Gastrocnemius medialis (tissue), 4 donors: ENCODE results near the gene MYCN. TPM values are rescaled to one million over a fixed set of nuclear protein-coding genes. Genes with fewer than 3 reads are reported as not detected.

ENCODE experiments used
- ATAC-seq, 2 donors: fragments of 150-250 bp; one replicate each; pipeline ENCODE4 v1.9.1; 2016
- DNase-seq, 2 donors: peaks; one replicate each; pipeline ENCODE4 v3.0.0-alpha.2; 2019
- H3K27ac ChIP-seq, 4 donors: fragments of 200-600 bp; sonication (generic); 1 replicate in 1 of 4; 2 replicates in 3 of 4; pipeline ENCODE4 v1.5.1; 2016 to 2018; ENCODE audit warnings: mild to moderate bottlenecking in 2 of 4, moderate library complexity in 1 of 4
- H3K27me3 ChIP-seq, 3 donors: fragments of 200-600 bp; sonication (generic) in 2 of 3; 1 replicate in 1 of 3; 2 replicates in 2 of 3; pipeline versions ENCODE4 v1.5.1 to v1.6.0; 2016 to 2019; ENCODE audit warnings: mild to moderate bottlenecking in 1 of 3, moderate library complexity in 1 of 3
- H3K36me3 ChIP-seq, 2 donors: fragments of 200-600 bp; sonication (generic) in 1 of 2; one replicate each; pipeline ENCODE4 v1.5.1; 2017 to 2018
- H3K4me1 ChIP-seq, 2 donors: fragments of 200-600 bp; sonication (generic) in 1 of 2; one replicate each; pipeline ENCODE4 v1.5.1; 2016 to 2017; ENCODE audit warnings: mild to moderate bottlenecking in 2 of 2
- H3K4me3 ChIP-seq, 4 donors: fragments of 200-600 bp; sonication (generic) in 3 of 4; 1 replicate in 1 of 4; 2 replicates in 3 of 4; pipeline ENCODE4 v1.5.1; 2016 to 2019; ENCODE audit warnings: mild to moderate bottlenecking in 2 of 4
- H3K9me3 ChIP-seq, 3 donors: fragments of 200-600 bp; sonication (generic) in 2 of 3; 1 replicate in 1 of 3; 2 replicates in 2 of 3; pipeline ENCODE4 v1.5.1; 2016 to 2019
- POLR2A ChIP-seq, 2 donors: fragments of 450-650 bp; IDR thresholded peaks; one replicate each; pipeline ENCODE4 v1.6.1; 2017; ENCODE audit warnings: antibody characterized with exemption in 2 of 2, mild to moderate bottlenecking in 2 of 2, moderate library complexity in 2 of 2
- in situ Hi-C, 4 donors: fragments of 200-750 bp; cut with MboI; loops; one replicate each; pipeline versions ENCODE4 v1.15.0 to v1.8.0; 2017; ENCODE audit warnings: low sequenced_read_pairs in 4 of 4
- intact Hi-C: fragments of 100-400 bp; cut with DNase I; formaldehyde crosslinking; loops from one replicate; pipeline ENCODE4 v1.15.1; 2023; ENCODE audit warnings: low total_unique reads
- total RNA-seq, 4 donors: library from RNA; depleted of rRNA; stranded (reverse); fragments of >200 nt; gene quantifications; one replicate each; pipeline versions ENCODE4 v1.1.0 to v1.2.3, GENCODE V29; 2016
- TF ChIP-seq, protein P1 (sequence below), 5 experiments: fragments of 450-650 bp in 3 of 5; fragments of 200-600 bp in 2 of 5; sonication (generic) in 2 of 5; IDR thresholded peaks in 4 of 5; conservative IDR thresholded peaks in 1 of 5; 1 replicate in 4 of 5; 2 replicates in 1 of 5; pipeline ENCODE4 v1.5.1; 2016 to 2019; ENCODE audit warnings: antibody characterized with exemption in 5 of 5, mild to moderate bottlenecking in 3 of 5, moderate library complexity in 3 of 5

The MYCN gene
- total RNA-seq, 4 donors from 2014 or later, result 0.17 to 0.25 TPM; not detected in 2

DNA sequence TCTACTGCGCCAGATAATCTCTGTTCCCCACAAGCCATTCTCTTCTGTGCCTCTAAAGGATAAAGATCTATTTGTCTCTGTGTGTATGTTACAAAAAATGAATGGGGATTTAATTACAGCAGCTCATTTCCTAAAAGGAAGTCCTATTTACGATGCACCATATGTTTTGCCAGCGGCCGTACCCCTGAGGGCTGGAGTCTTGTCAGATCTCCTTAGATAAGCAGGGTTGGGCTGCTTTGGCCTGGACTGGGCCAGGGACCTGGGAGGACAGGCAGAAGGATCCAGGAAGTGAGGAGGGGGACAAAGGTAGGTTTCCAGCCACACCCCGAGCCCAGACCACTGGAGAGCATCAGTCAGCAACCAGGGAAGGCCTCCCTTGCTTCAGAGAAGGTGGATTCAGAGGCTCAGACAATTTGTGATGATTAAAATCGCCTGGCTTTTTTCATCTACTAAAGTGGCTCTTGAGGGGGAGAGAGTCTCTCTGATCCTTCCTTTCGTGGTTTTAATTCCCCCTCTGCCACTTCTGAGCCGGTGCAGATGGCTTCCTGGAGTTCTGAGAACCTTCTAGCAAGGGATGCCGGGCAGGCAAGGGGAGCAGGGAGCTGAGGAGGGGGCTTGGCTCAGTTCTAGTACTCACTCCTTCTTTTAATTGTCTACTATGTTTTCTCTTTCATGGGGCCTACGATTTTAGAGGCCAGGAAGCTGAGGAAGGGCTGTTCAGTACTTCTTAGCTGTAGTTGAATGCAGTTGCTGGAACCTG is 42.1 kb downstream of the MYCN start:
- in situ Hi-C loops (no loop called here), intact Hi-C loops (no loop called here)
- Histone ChIP-seq H3K27me3 (no peaks in the 10 kb centered on the region), H3K36me3 (no peaks in the 10 kb centered on the region), H3K4me1 (peaks cover 0 to 11% of the 10 kb centered on the region in 2 donors), H3K27ac (no peak overlapping the region), H3K4me3 (no peak overlapping the region), H3K9me3 (no peaks in the 10 kb centered on the region)
- ATAC-seq (no peak), DNase-seq (no peak)
- TF ChIP-seq, protein P1, sequence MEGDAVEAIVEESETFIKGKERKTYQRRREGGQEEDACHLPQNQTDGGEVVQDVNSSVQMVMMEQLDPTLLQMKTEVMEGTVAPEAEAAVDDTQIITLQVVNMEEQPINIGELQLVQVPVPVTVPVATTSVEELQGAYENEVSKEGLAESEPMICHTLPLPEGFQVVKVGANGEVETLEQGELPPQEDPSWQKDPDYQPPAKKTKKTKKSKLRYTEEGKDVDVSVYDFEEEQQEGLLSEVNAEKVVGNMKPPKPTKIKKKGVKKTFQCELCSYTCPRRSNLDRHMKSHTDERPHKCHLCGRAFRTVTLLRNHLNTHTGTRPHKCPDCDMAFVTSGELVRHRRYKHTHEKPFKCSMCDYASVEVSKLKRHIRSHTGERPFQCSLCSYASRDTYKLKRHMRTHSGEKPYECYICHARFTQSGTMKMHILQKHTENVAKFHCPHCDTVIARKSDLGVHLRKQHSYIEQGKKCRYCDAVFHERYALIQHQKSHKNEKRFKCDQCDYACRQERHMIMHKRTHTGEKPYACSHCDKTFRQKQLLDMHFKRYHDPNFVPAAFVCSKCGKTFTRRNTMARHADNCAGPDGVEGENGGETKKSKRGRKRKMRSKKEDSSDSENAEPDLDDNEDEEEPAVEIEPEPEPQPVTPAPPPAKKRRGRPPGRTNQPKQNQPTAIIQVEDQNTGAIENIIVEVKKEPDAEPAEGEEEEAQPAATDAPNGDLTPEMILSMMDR (IDR thresholded peaks at IDR 0.05 in 4 of 5, conservative IDR thresholded peaks at IDR 0.05 in 1 of 5), result no peak
- TF ChIP-seq POLR2A (IDR thresholded peaks at IDR 0.05), result no peak

DNA sequence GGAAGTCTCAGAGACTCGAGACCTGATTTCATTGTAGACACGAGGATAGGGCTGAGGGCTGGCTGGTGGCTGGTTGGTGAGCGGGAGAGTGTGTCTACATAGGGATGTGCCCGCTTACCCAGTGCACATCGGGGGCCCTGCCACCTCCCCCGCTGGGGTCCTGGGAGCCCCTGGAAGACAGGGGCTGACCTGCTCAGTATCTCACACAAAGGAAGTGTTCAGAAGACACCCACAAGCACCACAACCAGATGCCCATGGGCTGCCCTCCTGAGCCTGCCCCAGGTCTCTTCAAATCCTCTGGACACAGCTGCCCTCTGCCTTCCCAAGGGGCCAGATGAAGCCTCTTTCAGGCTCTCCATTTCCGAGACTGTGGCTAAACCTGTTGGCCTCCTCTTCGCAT is 43.1 kb downstream of the MYCN start:
- intact Hi-C loops, result no loop called here
- no peak overlapping the region for H3K4me3 ChIP-seq
- DNase-seq, result no peak
- TF ChIP-seq, protein P1 (IDR thresholded peaks at IDR 0.05 in 4 of 5, conservative IDR thresholded peaks at IDR 0.05 in 1 of 5), result no peak
- TF ChIP-seq POLR2A (IDR thresholded peaks at IDR 0.05), result no peak
- H3K9me3 ChIP-seq, result no peaks in the 10 kb centered on the region
- H3K27ac ChIP-seq, result no peak overlapping the region
- H3K27me3 ChIP-seq, result no peaks in the 10 kb centered on the region
- in situ Hi-C loops, result no loop called here
- no peaks in the 10 kb centered on the region for H3K36me3 ChIP-seq
- ATAC-seq, result no peak
- peaks cover 0 to 11% of the 10 kb centered on the region in 2 donors for H3K4me1 ChIP-seq

DNA sequence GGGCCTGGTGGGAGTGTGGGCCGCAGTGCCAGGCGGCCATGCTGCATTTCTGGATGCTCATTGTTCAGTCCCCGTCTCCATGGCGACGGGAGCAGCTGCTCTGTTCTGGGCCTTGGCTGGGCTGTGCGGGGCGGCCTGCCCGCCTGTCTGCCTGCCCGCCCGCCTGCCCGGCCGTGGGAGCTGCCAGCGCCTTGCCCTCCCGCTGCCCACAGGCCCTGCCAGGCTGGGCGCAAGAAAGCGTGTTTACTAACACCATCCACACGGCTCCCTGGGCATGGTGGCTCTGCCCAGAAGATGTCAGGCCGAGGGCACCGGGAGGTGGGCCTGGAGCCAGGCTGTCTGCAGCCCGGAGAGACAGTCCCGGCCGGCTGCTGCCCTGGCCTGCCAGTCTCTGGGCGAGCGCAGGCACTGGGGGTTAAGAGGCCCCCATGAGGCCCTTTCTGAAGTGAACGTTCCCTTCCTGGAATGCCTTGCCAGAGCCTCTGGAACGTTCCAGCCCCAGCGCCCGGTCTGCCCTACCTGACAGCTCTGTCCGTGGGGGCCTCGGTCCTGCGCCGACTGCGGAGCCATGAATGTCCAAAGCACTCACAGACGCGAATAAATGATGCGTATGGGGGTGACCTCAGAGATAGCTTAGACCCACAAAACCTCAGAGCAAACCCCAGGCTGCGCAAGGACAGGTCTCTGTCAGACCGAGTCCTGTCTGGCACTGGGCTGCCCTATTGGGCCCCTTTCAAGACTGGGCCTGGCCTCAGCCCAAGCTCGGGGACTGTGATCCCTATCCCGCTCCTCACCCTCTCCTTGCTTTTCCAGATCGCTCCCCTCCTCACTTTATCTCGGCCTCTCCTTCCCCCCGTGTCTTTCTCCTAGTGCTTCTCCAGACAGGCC is 44.3 kb downstream of the MYCN start:
- Histone ChIP-seq H3K9me3 (no peaks in the 10 kb centered on the region), H3K4me3 (peak overlapping the region in 1 of 4 donors; percentile 13), H3K4me1 (peaks cover 0 to 11% of the 10 kb centered on the region in 2 donors), H3K27me3 (no peaks in the 10 kb centered on the region), H3K36me3 (no peaks in the 10 kb centered on the region), H3K27ac (peak overlapping the region in 1 of 4 donors; percentile 52)
- peak; percentile 41 to 50 for ATAC-seq
- TF ChIP-seq POLR2A (IDR thresholded peaks at IDR 0.05), result no peak
- TF ChIP-seq, protein P1 (IDR thresholded peaks at IDR 0.05 in 4 of 5, conservative IDR thresholded peaks at IDR 0.05 in 1 of 5), result no peak
- intact Hi-C loops, result no loop called here
- in situ Hi-C loops, result no loop called here
- DNase-seq, result peak in 1 of 2 donors; percentile 21

DNA sequence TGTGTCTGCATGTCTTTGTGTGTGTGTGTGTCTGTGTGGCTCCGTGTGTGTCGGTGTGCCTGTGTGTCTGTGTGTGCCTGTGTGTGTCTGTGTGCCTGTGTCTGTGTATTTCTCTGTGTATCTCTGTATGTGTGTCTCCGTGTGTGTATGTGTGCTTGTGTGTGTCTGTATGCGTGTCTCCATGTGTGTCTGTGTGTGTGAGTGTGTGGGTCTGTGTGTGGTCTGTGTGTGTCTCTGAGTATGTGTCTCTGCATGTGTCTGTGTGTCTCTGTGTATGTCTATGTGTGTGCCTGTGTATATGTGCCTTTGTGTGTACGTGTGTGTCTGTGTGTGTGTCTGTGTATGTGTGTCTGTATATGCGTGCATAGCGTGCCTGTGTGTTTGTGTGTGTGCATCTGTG is 45.2 kb downstream of the MYCN start:
- no peak overlapping the region for H3K27ac ChIP-seq
- H3K36me3 ChIP-seq, result no peaks in the 10 kb centered on the region
- in situ Hi-C loops (no loop called here), intact Hi-C loops (no loop called here)
- H3K9me3 ChIP-seq, result no peaks in the 10 kb centered on the region
- DNase-seq, result no peak
- no peak overlapping the region for H3K4me3 ChIP-seq
- TF ChIP-seq, protein P1 (IDR thresholded peaks at IDR 0.05 in 4 of 5, conservative IDR thresholded peaks at IDR 0.05 in 1 of 5), result no peak
- no peak for TF ChIP-seq POLR2A (IDR thresholded peaks at IDR 0.05)
- no peaks in the 10 kb centered on the region for H3K27me3 ChIP-seq
- ATAC-seq, result no peak
- H3K4me1 ChIP-seq, result peaks cover 0 to 11% of the 10 kb centered on the region in 2 donors
